Measurements from ENCODE around the gene GPC6. TPM values are rescaled to one million over a fixed set of nuclear protein-coding genes. Genes with fewer than 3 reads are reported as not detected.

GPC6 gene
- total and polyA plus RNA-seq, 5 donors from 2014 or later: not detected

- Histone ChIP-seq H3K27me3 (ENCODE audit: control insufficient read depth, insufficient read depth, low read length) (no peaks in the 10 kb centered on the region), H3K27ac (ENCODE audit: insufficient read depth, low read length, poor library complexity, severe bottlenecking) (no peak overlapping the region), H3K9me3 (ENCODE audit: control insufficient read depth in 2 of 2, low read length in 2 of 2) (no peaks in the 10 kb centered on the region), H3K4me3 (ENCODE audit: low read depth, low read length) (no peak overlapping the region), H3K36me3 (ENCODE audit: control insufficient read depth, insufficient read depth, low read length) (no peaks in the 10 kb centered on the region), H3K4me1 (ENCODE audit: control insufficient read depth, insufficient read depth, low read length, poor library complexity, severe bottlenecking) (no peaks in the 10 kb centered on the region)
- H3K27me3 Mint-ChIP-seq: no peaks in the 10 kb centered on the region
- no peaks in the 10 kb centered on the region for H3K4me1 Mint-ChIP-seq
- no peak overlapping the region for H3K27ac Mint-ChIP-seq
- H3K4me3 Mint-ChIP-seq: no peak overlapping the region
- no peaks in the 10 kb centered on the region for H3K36me3 Mint-ChIP-seq
- H3K9me3 Mint-ChIP-seq: peaks cover 0 to 5% (median 0%) of the 10 kb centered on the region in 7 donors
- ATAC-seq (ENCODE audit: low read depth in 2 of 2) (no peak), DNase-seq (no peak)
Measured at GRCh38 chr13:93851236-93851635, 624.6 kb downstream of the GPC6 start.

- H3K27me3 Mint-ChIP-seq: no peaks in the 10 kb centered on the region
- no peak for ATAC-seq (ENCODE audit: low read depth in 2 of 2)
- no peak overlapping the region for H3K27ac Mint-ChIP-seq
Measured at GRCh38 chr13:93853912-93854311, 627.3 kb downstream of the GPC6 start.

GRCh38 chr13:93857126-93857525, 630.5 kb downstream of the GPC6 start:
- no peak overlapping the region for H3K4me3 Mint-ChIP-seq

More at GRCh38 chr13:93853912-93854311, 627.3 kb downstream of the GPC6 start:
- H3K4me3 ChIP-seq (ENCODE audit: low read depth, low read length): no peak overlapping the region
- Mint-ChIP-seq H3K36me3 (no peaks in the 10 kb centered on the region), H3K9me3 (peaks cover 0 to 4% (median 0%) of the 10 kb centered on the region in 7 donors), H3K4me1 (no peaks in the 10 kb centered on the region), H3K4me3 (no peak overlapping the region)
- no peaks in the 10 kb centered on the region for H3K27me3 ChIP-seq (ENCODE audit: control insufficient read depth, insufficient read depth, low read length)
- no peaks in the 10 kb centered on the region for H3K9me3 ChIP-seq (ENCODE audit: control insufficient read depth in 2 of 2, low read length in 2 of 2)
- DNase-seq: no peak
- no peaks in the 10 kb centered on the region for H3K36me3 ChIP-seq (ENCODE audit: control insufficient read depth, insufficient read depth, low read length)
- no peak overlapping the region for H3K27ac ChIP-seq (ENCODE audit: insufficient read depth, low read length, poor library complexity, severe bottlenecking)
- H3K4me1 ChIP-seq (ENCODE audit: control insufficient read depth, insufficient read depth, low read length, poor library complexity, severe bottlenecking): no peaks in the 10 kb centered on the region

GRCh38 chr13:93859716-93860115, 633.1 kb downstream of the GPC6 start:
- Histone ChIP-seq H3K27ac (ENCODE audit: insufficient read depth, low read length, poor library complexity, severe bottlenecking) (no peak overlapping the region), H3K27me3 (ENCODE audit: control insufficient read depth, insufficient read depth, low read length) (no peaks in the 10 kb centered on the region), H3K4me1 (ENCODE audit: control insufficient read depth, insufficient read depth, low read length, poor library complexity, severe bottlenecking) (no peaks in the 10 kb centered on the region), H3K4me3 (ENCODE audit: low read depth, low read length) (no peak overlapping the region), H3K9me3 (ENCODE audit: control insufficient read depth in 2 of 2, low read length in 2 of 2) (no peaks in the 10 kb centered on the region), H3K36me3 (ENCODE audit: control insufficient read depth, insufficient read depth, low read length) (no peaks in the 10 kb centered on the region)
- peaks cover 4% of the 10 kb centered on the region for H3K27me3 Mint-ChIP-seq
- peaks cover 0 to 4% (median 0%) of the 10 kb centered on the region in 7 donors for H3K9me3 Mint-ChIP-seq
- no peak overlapping the region for H3K27ac Mint-ChIP-seq
- no peaks in the 10 kb centered on the region for H3K36me3 Mint-ChIP-seq
- H3K4me3 Mint-ChIP-seq: no peak overlapping the region
- DNase-seq (no peak), ATAC-seq (ENCODE audit: low read depth in 2 of 2) (no peak)
- H3K4me1 Mint-ChIP-seq: no peaks in the 10 kb centered on the region

More at GRCh38 chr13:93857126-93857525, 630.5 kb downstream of the GPC6 start:
- H3K27ac ChIP-seq (ENCODE audit: insufficient read depth, low read length, poor library complexity, severe bottlenecking): no peak overlapping the region
- no peaks in the 10 kb centered on the region for H3K36me3 ChIP-seq (ENCODE audit: control insufficient read depth, insufficient read depth, low read length)
- no peak for ATAC-seq (ENCODE audit: low read depth in 2 of 2)
- no peak for DNase-seq
- H3K9me3 ChIP-seq (ENCODE audit: control insufficient read depth in 2 of 2, low read length in 2 of 2): no peaks in the 10 kb centered on the region
- H3K4me3 ChIP-seq (ENCODE audit: low read depth, low read length): no peak overlapping the region
- Mint-ChIP-seq H3K36me3 (no peaks in the 10 kb centered on the region), H3K4me1 (no peaks in the 10 kb centered on the region), H3K27me3 (peaks cover 4% of the 10 kb centered on the region), H3K27ac (no peak overlapping the region), H3K9me3 (peaks cover 0 to 4% (median 0%) of the 10 kb centered on the region in 7 donors)
- H3K27me3 ChIP-seq (ENCODE audit: control insufficient read depth, insufficient read depth, low read length): no peaks in the 10 kb centered on the region
- no peaks in the 10 kb centered on the region for H3K4me1 ChIP-seq (ENCODE audit: control insufficient read depth, insufficient read depth, low read length, poor library complexity, severe bottlenecking)

DNA sequence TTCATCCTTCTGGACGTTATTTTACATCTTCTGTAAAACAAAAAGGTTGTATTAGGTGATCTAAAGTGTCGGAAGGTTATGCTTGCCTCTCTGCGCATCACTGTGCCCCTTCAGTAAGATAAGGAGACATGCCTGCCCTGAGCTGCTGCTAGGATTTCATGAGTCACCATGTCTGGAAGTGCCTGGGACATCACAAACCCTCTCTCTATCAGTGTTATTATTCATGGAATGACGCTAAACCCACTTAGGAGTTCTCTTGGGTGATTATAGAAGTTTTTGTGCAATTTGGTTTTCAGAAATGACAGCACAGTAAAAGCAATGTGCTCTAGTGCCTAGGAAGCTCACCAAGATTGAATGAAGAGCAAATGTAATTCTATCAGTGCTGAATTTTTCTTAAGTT, 635.2 kb downstream of the GPC6 start:
- no peaks in the 10 kb centered on the region for H3K9me3 ChIP-seq (ENCODE audit: control insufficient read depth in 2 of 2, low read length in 2 of 2)
- H3K27me3 ChIP-seq (ENCODE audit: control insufficient read depth, insufficient read depth, low read length): no peaks in the 10 kb centered on the region
- no peak overlapping the region for H3K27ac Mint-ChIP-seq
- H3K4me3 Mint-ChIP-seq: no peak overlapping the region
- no peaks in the 10 kb centered on the region for H3K36me3 ChIP-seq (ENCODE audit: control insufficient read depth, insufficient read depth, low read length)
- no peak overlapping the region for H3K27ac ChIP-seq (ENCODE audit: insufficient read depth, low read length, poor library complexity, severe bottlenecking)
- H3K4me1 ChIP-seq (ENCODE audit: control insufficient read depth, insufficient read depth, low read length, poor library complexity, severe bottlenecking): no peaks in the 10 kb centered on the region
- H3K4me3 ChIP-seq (ENCODE audit: low read depth, low read length): no peak overlapping the region
- H3K27me3 Mint-ChIP-seq: peaks cover 4% of the 10 kb centered on the region
- ATAC-seq (ENCODE audit: low read depth in 2 of 2) (no peak), DNase-seq (no peak)
- H3K4me1 Mint-ChIP-seq: no peaks in the 10 kb centered on the region
- no peaks in the 10 kb centered on the region for H3K36me3 Mint-ChIP-seq
- peaks cover 0 to 4% (median 0%) of the 10 kb centered on the region in 7 donors for H3K9me3 Mint-ChIP-seq

GRCh38 chr13:93862259-93862658, 635.7 kb downstream of the GPC6 start:
- DNase-seq (no peak), ATAC-seq (ENCODE audit: low read depth in 2 of 2) (no peak)
- no peak overlapping the region for H3K27ac ChIP-seq (ENCODE audit: insufficient read depth, low read length, poor library complexity, severe bottlenecking)
- Mint-ChIP-seq H3K9me3 (peaks cover 0 to 4% (median 0%) of the 10 kb centered on the region in 7 donors), H3K4me1 (no peaks in the 10 kb centered on the region), H3K36me3 (no peaks in the 10 kb centered on the region), H3K27ac (no peak overlapping the region), H3K27me3 (peaks cover 4% of the 10 kb centered on the region), H3K4me3 (no peak overlapping the region)
- no peaks in the 10 kb centered on the region for H3K36me3 ChIP-seq (ENCODE audit: control insufficient read depth, insufficient read depth, low read length)
- H3K4me1 ChIP-seq (ENCODE audit: control insufficient read depth, insufficient read depth, low read length, poor library complexity, severe bottlenecking): no peaks in the 10 kb centered on the region
- no peaks in the 10 kb centered on the region for H3K9me3 ChIP-seq (ENCODE audit: control insufficient read depth in 2 of 2, low read length in 2 of 2)
- no peaks in the 10 kb centered on the region for H3K27me3 ChIP-seq (ENCODE audit: control insufficient read depth, insufficient read depth, low read length)
- H3K4me3 ChIP-seq (ENCODE audit: low read depth, low read length): no peak overlapping the region

- no peak overlapping the region for H3K4me3 ChIP-seq (ENCODE audit: low read depth, low read length)
- Mint-ChIP-seq H3K27me3 (peaks cover 4% of the 10 kb centered on the region), H3K4me1 (no peaks in the 10 kb centered on the region), H3K4me3 (no peak overlapping the region), H3K36me3 (no peaks in the 10 kb centered on the region), H3K27ac (no peak overlapping the region), H3K9me3 (no peaks in the 10 kb centered on the region)
- no peak for ATAC-seq (ENCODE audit: low read depth in 2 of 2)
- H3K9me3 ChIP-seq (ENCODE audit: control insufficient read depth in 2 of 2, low read length in 2 of 2): no peaks in the 10 kb centered on the region
- DNase-seq: no peak
- no peak overlapping the region for H3K27ac ChIP-seq (ENCODE audit: insufficient read depth, low read length, poor library complexity, severe bottlenecking)
- no peaks in the 10 kb centered on the region for H3K27me3 ChIP-seq (ENCODE audit: control insufficient read depth, insufficient read depth, low read length)
- no peaks in the 10 kb centered on the region for H3K4me1 ChIP-seq (ENCODE audit: control insufficient read depth, insufficient read depth, low read length, poor library complexity, severe bottlenecking)
- no peaks in the 10 kb centered on the region for H3K36me3 ChIP-seq (ENCODE audit: control insufficient read depth, insufficient read depth, low read length)
Measured at GRCh38 chr13:93865235-93865634, 638.6 kb downstream of the GPC6 start.

GRCh38 chr13:93867481-93867880, 640.9 kb downstream of the GPC6 start:
- Histone ChIP-seq H3K27me3 (ENCODE audit: control insufficient read depth, insufficient read depth, low read length) (no peaks in the 10 kb centered on the region), H3K4me1 (ENCODE audit: control insufficient read depth, insufficient read depth, low read length, poor library complexity, severe bottlenecking) (no peaks in the 10 kb centered on the region), H3K27ac (ENCODE audit: insufficient read depth, low read length, poor library complexity, severe bottlenecking) (no peak overlapping the region), H3K4me3 (ENCODE audit: low read depth, low read length) (no peak overlapping the region), H3K36me3 (ENCODE audit: control insufficient read depth, insufficient read depth, low read length) (no peaks in the 10 kb centered on the region), H3K9me3 (ENCODE audit: control insufficient read depth in 2 of 2, low read length in 2 of 2) (no peaks in the 10 kb centered on the region)
- Mint-ChIP-seq H3K4me1 (no peaks in the 10 kb centered on the region), H3K36me3 (no peaks in the 10 kb centered on the region), H3K9me3 (no peaks in the 10 kb centered on the region), H3K27ac (no peak overlapping the region), H3K27me3 (no peaks in the 10 kb centered on the region), H3K4me3 (no peak overlapping the region)
- ATAC-seq (ENCODE audit: low read depth in 2 of 2) (no peak), DNase-seq (no peak)

Measured in CD4-positive, CD25-positive, alpha-beta regulatory T cell (primary cell).